ENCODE measurements around the gene PRSS35. TPM values are rescaled to one million over a fixed set of nuclear protein-coding genes. Genes with fewer than 3 reads are reported as not detected.
A peak's percentile ranks its signal among the peaks of the same experiment; 100 is the strongest.

PRSS35 gene
- 1.4 and 1.7 TPM in 2 replicates for total RNA-seq (2021)
- long read RNA-seq, transcript PRSS35-201 (2 exons, 2,440 nt), result major isoform, 8 of 9 reads
- long read RNA-seq, partial matches to known transcripts, result 0 of 9 reads
- long read RNA-seq, other reads (novel, unspliced or antisense), result 1 of 9 reads

GRCh38 chr6:83511901-83512681 is at the start of gene PRSS35:
TSS of gene PRSS35 (plus strand) at chr6:83512534. CDS start at chr6:83523442, 10,908 bp downstream.
- H2AK5ac ChIP-seq (ENCODE audit: insufficient read length, low read length), result no peak within 1 kb of the TSS
- H3K14ac ChIP-seq (ENCODE audit: insufficient read depth, low read length), result no peak within 1 kb of the TSS
- no peaks in the 10 kb centered on the region for H3K79me2 ChIP-seq (ENCODE audit: insufficient read depth, low read length)
- no peaks in the 10 kb centered on the region; a peak in 1 of 7 replicates for H3K36me3 Mint-ChIP-seq (ENCODE audit: insufficient read depth in 1 of 3, low read depth in 3 of 3)
- peak; percentile 89 for TF ChIP-seq CTCF (conservative IDR thresholded peaks at IDR 0.05)
- no peak within 1 kb of the TSS for H2BK12ac ChIP-seq (ENCODE audit: insufficient read length, low read depth, low read length)
- no peak within 1 kb of the TSS for H4K8ac ChIP-seq (replicated peaks; ENCODE audit: insufficient read length, low read depth, low read length)
- H3K4me1 ChIP-seq (ENCODE audit: insufficient read depth, low read length), result no peaks in the 10 kb centered on the region
- H3K9me3 Mint-ChIP-seq, result no peaks in the 10 kb centered on the region; a peak in 1 of 5 replicates
- peaks cover 4% of the 10 kb centered on the region for H3K23me2 ChIP-seq (ENCODE audit: insufficient read length, low read depth, low read length, poor library complexity, severe bottlenecking)
- peak within 1 kb of the TSS; percentile 79 to 87 for H3K4me3 Mint-ChIP-seq
- H3K4me1 Mint-ChIP-seq, result peaks cover 19 to 23% of the 10 kb centered on the region in 2 experiments
- no peak within 1 kb of the TSS for H3K4ac ChIP-seq (ENCODE audit: low read depth, low read length)
- H2BK120ac ChIP-seq (ENCODE audit: low read depth, low read length, poor library complexity, severe bottlenecking), result no peak within 1 kb of the TSS
- peak within 1 kb of the TSS; percentile 79 for H2AFZ ChIP-seq (ENCODE audit: low read length)
- H4K5ac ChIP-seq (ENCODE audit: insufficient read length, low read depth, low read length), result no peak within 1 kb of the TSS
- no CpG with 5 or more reads among the region's 38 CpGs for WGBS (ENCODE audit: extremely low coverage, insufficient read length, low lambda C conversion rate)
- H3T11ph ChIP-seq (ENCODE audit: low read length), result no peak within 1 kb of the TSS
- H3K23ac ChIP-seq (ENCODE audit: insufficient read length, low read depth, low read length), result no peak within 1 kb of the TSS
- H3K18ac ChIP-seq (ENCODE audit: insufficient read length, low read depth, low read length), result no peak within 1 kb of the TSS
- no peaks in the 10 kb centered on the region for H3K9me3 ChIP-seq (ENCODE audit: control insufficient read depth, low read depth, low read length)
- no peak within 1 kb of the TSS for H3K56ac ChIP-seq (ENCODE audit: insufficient read length, low read depth, low read length)
- peak within 1 kb of the TSS; percentile 10 for H3K9ac ChIP-seq (ENCODE audit: extremely low read depth, insufficient read length, low read length)
- no peak within 1 kb of the TSS for H3K27ac ChIP-seq (ENCODE audit: insufficient read length, low read depth, low read length)
- H2BK20ac ChIP-seq (ENCODE audit: low read depth, low read length, poor library complexity, severe bottlenecking), result no peak within 1 kb of the TSS
- H3K79me1 ChIP-seq (ENCODE audit: insufficient read depth, low read depth, low read length, poor library complexity, severe bottlenecking), result no peaks in the 10 kb centered on the region
- peak; percentile 91 for DNase-seq
- H3K27me3 ChIP-seq (ENCODE audit: insufficient read depth, low read length), result no peaks in the 10 kb centered on the region
- H3K4me2 ChIP-seq (ENCODE audit: insufficient read depth, insufficient read length, low read length), result peak within 1 kb of the TSS; percentile 77
- peaks cover 7% of the 10 kb centered on the region for H3K27me3 Mint-ChIP-seq (ENCODE audit: low read depth)
- no peaks in the 10 kb centered on the region for H4K20me1 ChIP-seq (ENCODE audit: control insufficient read depth, insufficient read depth, insufficient read length)
- H4K91ac ChIP-seq (ENCODE audit: insufficient read length, low read depth, low read length), result no peak within 1 kb of the TSS
- H2BK15ac ChIP-seq (ENCODE audit: low read depth, low read length), result no peak within 1 kb of the TSS
- H2BK5ac ChIP-seq (ENCODE audit: insufficient read length, low read length), result no peak within 1 kb of the TSS
- peak within 1 kb of the TSS in 2 of 3 experiments; percentile 59 to 74; a peak in 4 of 7 replicates for H3K27ac Mint-ChIP-seq
